ENCODE data around the gene SLTM.

GRCh38 chr15:58966698-58967097, 33.2 kb upstream of the SLTM start:
- TF ChIP-seq CTCF (IDR thresholded peaks at IDR 0.05; ENCODE audit: low read depth, low read length, poor library complexity, severe bottlenecking) (no peak), EZH2phosphoT487 (IDR thresholded peaks at IDR 0.05; ENCODE audit: borderline replicate concordance, low read length) (no peak)

All from DOHH2 (cell line).